Mucosa of rectum (tissue), 2 donors: ENCODE data around the gene CCT2.

Experiments used
- H3K27ac ChIP-seq, 2 donors: one replicate each; pipeline ENCODE4 v1.7.0; 2013; ENCODE audit warnings: inconsistent platforms in 2 of 2, low read depth in 2 of 2, low read length in 2 of 2
- H3K27me3 ChIP-seq, 2 donors: one replicate each; pipeline ENCODE4 v1.7.0; 2013; ENCODE audit warnings: low read length in 2 of 2; ENCODE audit not compliant: control insufficient read depth in 2 of 2, insufficient read depth in 2 of 2
- H3K36me3 ChIP-seq, 2 donors: one replicate each; pipeline ENCODE4 v1.7.0; 2013; ENCODE audit warnings: low read length in 2 of 2; ENCODE audit not compliant: control insufficient read depth in 2 of 2, insufficient read depth in 2 of 2
- H3K4me1 ChIP-seq, 2 donors: one replicate each; pipeline ENCODE4 v1.7.0; 2013; ENCODE audit warnings: low read length in 2 of 2, mild to moderate bottlenecking in 1 of 2; ENCODE audit not compliant: control insufficient read depth in 2 of 2, insufficient read depth in 2 of 2
- H3K4me3 ChIP-seq, 2 donors: one replicate each; pipeline ENCODE4 v1.7.0; 2013; ENCODE audit warnings: low read length in 2 of 2
- H3K9ac ChIP-seq, 2 donors: one replicate each; pipeline ENCODE4 v1.7.0; 2013; ENCODE audit warnings: low read length in 2 of 2, low read depth in 1 of 2, mild to moderate bottlenecking in 1 of 2
- H3K9me3 ChIP-seq, 2 donors: one replicate each; pipeline ENCODE4 v1.7.0; 2013; ENCODE audit warnings: low read length in 2 of 2; ENCODE audit not compliant: control insufficient read depth in 2 of 2
- donor health status: healthy.
- donor health status: Normal muscosa, but diverticular disease.

Gene CCT2

GRCh38 chr12:69630191-69630590 lies 44.9 kb downstream of the CCT2 start:
- H3K4me1 ChIP-seq, result no peaks in the 10 kb centered on the region
- no peaks in the 10 kb centered on the region for H3K27me3 ChIP-seq
- no peak overlapping the region for H3K4me3 ChIP-seq
- H3K36me3 ChIP-seq, result no peaks in the 10 kb centered on the region
- H3K27ac ChIP-seq, result no peak overlapping the region
- H3K9me3 ChIP-seq, result no peaks in the 10 kb centered on the region
- H3K9ac ChIP-seq, result no peak overlapping the region

- Histone ChIP-seq H3K27me3 (no peaks in the 10 kb centered on the region), H3K36me3 (no peaks in the 10 kb centered on the region), H3K9ac (no peak overlapping the region), H3K4me3 (no peak overlapping the region), H3K27ac (no peak overlapping the region), H3K4me1 (no peaks in the 10 kb centered on the region), H3K9me3 (no peaks in the 10 kb centered on the region)
Observed at GRCh38 chr12:69633061-69633460, 47.8 kb downstream of the CCT2 start.

- Histone ChIP-seq H3K4me3 (no peak overlapping the region), H3K9ac (no peak overlapping the region), H3K36me3 (no peaks in the 10 kb centered on the region), H3K9me3 (no peaks in the 10 kb centered on the region), H3K4me1 (no peaks in the 10 kb centered on the region), H3K27ac (no peak overlapping the region), H3K27me3 (no peaks in the 10 kb centered on the region)
Observed at GRCh38 chr12:69639400-69640016, 54.2 kb downstream of the CCT2 start.

GRCh38 chr12:69641546-69641945 lies 56.3 kb downstream of the CCT2 start:
- no peak overlapping the region for H3K27ac ChIP-seq
- no peak overlapping the region for H3K4me3 ChIP-seq
- no peak overlapping the region for H3K9ac ChIP-seq
- H3K9me3 ChIP-seq, result no peaks in the 10 kb centered on the region
- no peaks in the 10 kb centered on the region for H3K4me1 ChIP-seq
- H3K27me3 ChIP-seq, result no peaks in the 10 kb centered on the region
- H3K36me3 ChIP-seq, result no peaks in the 10 kb centered on the region

- Histone ChIP-seq H3K4me1 (no peaks in the 10 kb centered on the region), H3K9me3 (no peaks in the 10 kb centered on the region), H3K27me3 (no peaks in the 10 kb centered on the region), H3K9ac (no peak overlapping the region), H3K4me3 (no peak overlapping the region), H3K27ac (no peak overlapping the region), H3K36me3 (no peaks in the 10 kb centered on the region)
Observed at GRCh38 chr12:69642531-69642930, 57.3 kb downstream of the CCT2 start.

GRCh38 chr12:69644511-69644910 lies 59.3 kb downstream of the CCT2 start:
- H3K4me3 ChIP-seq, result no peak overlapping the region
- H3K9me3 ChIP-seq, result no peaks in the 10 kb centered on the region
- no peak overlapping the region for H3K27ac ChIP-seq
- no peak overlapping the region for H3K9ac ChIP-seq
- no peaks in the 10 kb centered on the region for H3K4me1 ChIP-seq
- H3K27me3 ChIP-seq, result no peaks in the 10 kb centered on the region
- H3K36me3 ChIP-seq, result no peaks in the 10 kb centered on the region

GRCh38 chr12:69645031-69645430 lies 59.8 kb downstream of the CCT2 start:
- H3K27ac ChIP-seq, result no peak overlapping the region
- no peaks in the 10 kb centered on the region for H3K4me1 ChIP-seq
- H3K9ac ChIP-seq, result no peak overlapping the region
- H3K27me3 ChIP-seq, result no peaks in the 10 kb centered on the region
- H3K4me3 ChIP-seq, result no peak overlapping the region
- H3K36me3 ChIP-seq, result no peaks in the 10 kb centered on the region
- H3K9me3 ChIP-seq, result no peaks in the 10 kb centered on the region

- H3K9me3 ChIP-seq, result no peaks in the 10 kb centered on the region
- no peak overlapping the region for H3K4me3 ChIP-seq
Observed at GRCh38 chr12:69647178-69647577, 61.9 kb downstream of the CCT2 start.

GRCh38 chr12:69648476-69648875 lies 63.2 kb downstream of the CCT2 start:
- no peak overlapping the region for H3K27ac ChIP-seq
- H3K4me1 ChIP-seq, result no peaks in the 10 kb centered on the region
- no peak overlapping the region for H3K4me3 ChIP-seq
- no peaks in the 10 kb centered on the region for H3K27me3 ChIP-seq
- H3K9ac ChIP-seq, result no peak overlapping the region
- H3K9me3 ChIP-seq, result no peaks in the 10 kb centered on the region
- H3K36me3 ChIP-seq, result no peaks in the 10 kb centered on the region

More at GRCh38 chr12:69647178-69647577, 61.9 kb downstream of the CCT2 start:
- Histone ChIP-seq H3K9ac (no peak overlapping the region), H3K27ac (no peak overlapping the region), H3K27me3 (no peaks in the 10 kb centered on the region), H3K4me1 (no peaks in the 10 kb centered on the region), H3K36me3 (no peaks in the 10 kb centered on the region)

GRCh38 chr12:69649529-69649928 lies 64.3 kb downstream of the CCT2 start:
- H3K4me3 ChIP-seq, result no peak overlapping the region
- no peak overlapping the region for H3K27ac ChIP-seq
- H3K4me1 ChIP-seq, result no peaks in the 10 kb centered on the region
- no peaks in the 10 kb centered on the region for H3K27me3 ChIP-seq
- H3K36me3 ChIP-seq, result no peaks in the 10 kb centered on the region
- H3K9me3 ChIP-seq, result no peaks in the 10 kb centered on the region
- no peak overlapping the region for H3K9ac ChIP-seq
